ENCODE data around the gene ADCY4.
"Not testable (repeated sequence)": the region's sequence is repeated elsewhere in the genome, so short reads cannot be mapped to it uniquely, and the experiment has no call there.

Gene ADCY4

GRCh38 chr14:24356208-24356607 is 21.3 kb upstream of the ADCY4 start:
- TF ChIP-seq, protein P1, sequence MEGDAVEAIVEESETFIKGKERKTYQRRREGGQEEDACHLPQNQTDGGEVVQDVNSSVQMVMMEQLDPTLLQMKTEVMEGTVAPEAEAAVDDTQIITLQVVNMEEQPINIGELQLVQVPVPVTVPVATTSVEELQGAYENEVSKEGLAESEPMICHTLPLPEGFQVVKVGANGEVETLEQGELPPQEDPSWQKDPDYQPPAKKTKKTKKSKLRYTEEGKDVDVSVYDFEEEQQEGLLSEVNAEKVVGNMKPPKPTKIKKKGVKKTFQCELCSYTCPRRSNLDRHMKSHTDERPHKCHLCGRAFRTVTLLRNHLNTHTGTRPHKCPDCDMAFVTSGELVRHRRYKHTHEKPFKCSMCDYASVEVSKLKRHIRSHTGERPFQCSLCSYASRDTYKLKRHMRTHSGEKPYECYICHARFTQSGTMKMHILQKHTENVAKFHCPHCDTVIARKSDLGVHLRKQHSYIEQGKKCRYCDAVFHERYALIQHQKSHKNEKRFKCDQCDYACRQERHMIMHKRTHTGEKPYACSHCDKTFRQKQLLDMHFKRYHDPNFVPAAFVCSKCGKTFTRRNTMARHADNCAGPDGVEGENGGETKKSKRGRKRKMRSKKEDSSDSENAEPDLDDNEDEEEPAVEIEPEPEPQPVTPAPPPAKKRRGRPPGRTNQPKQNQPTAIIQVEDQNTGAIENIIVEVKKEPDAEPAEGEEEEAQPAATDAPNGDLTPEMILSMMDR (IDR thresholded peaks at IDR 0.05; ENCODE audit: low read depth, low read length), result no peak
- no peak for DNase-seq (ENCODE audit: extremely low read depth, low read depth)

GRCh38 chr14:24355009-24355408 is 20.1 kb upstream of the ADCY4 start:
- TF ChIP-seq, protein P1 (IDR thresholded peaks at IDR 0.05; ENCODE audit: low read depth, low read length), result no peak
- no peak for DNase-seq (ENCODE audit: extremely low read depth, low read depth)

DNA sequence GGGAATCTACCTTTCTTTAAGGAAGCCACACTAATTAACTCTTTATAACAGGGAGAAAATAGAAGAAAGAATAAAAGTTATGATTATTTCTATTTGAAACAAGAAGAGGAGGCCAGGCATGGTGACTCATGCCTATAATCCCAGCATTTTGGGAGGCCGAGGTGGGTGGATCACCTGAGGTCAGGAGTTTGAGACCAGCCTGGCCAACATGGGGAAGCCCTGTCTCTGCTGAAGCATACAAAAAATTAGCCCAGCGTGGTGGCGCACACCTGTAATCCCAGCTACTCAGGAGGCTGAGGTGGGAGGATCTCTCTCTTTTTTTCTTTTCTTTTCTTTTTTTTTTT is 19.6 kb upstream of the ADCY4 start:
- not testable (repeated sequence) for DNase-seq (ENCODE audit: extremely low read depth, low read depth)

DNA sequence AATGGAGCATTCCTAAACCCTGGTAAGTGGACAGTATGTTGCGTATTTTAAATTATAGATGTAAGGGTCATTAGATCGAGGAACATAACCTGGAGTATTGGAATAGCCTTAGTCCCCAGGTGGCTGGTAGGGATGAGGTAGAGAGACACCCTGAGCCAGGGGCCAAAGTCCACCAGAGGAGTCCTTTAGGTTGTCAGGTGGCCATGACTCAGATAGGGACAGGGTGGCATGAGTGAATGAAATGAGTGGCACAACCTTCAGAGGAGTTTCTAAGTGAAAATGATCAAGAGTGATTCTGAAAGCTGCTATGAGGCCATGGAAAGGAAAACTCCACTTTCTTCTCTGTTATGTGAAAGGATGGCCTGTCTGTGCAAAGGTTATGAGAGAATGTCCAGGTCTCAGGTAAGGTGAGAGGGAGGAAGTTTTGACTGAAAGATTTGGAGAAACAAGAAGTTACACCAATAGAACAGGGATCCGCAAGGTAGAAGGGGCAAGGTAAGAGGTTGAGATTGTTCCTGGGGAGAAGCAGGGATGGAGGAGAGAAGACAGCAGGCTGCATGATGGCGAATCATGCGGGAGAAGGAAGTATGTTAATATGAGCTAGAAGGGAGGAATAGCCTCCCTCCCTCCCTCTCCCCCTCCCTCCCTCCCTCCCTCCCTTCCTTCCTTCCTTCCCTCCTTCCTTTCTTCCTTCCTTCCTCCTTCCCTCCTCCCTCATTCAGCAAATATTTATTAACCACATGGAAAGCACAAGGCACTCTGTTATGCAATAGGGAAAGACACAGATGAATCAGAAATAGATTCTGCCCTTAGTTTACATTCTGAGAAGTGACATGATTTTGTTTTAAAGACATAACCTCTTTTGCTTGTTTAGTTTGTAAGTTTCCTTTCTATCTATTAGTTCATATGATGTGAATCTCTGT is 18.9 kb upstream of the ADCY4 start:
- DNase-seq (ENCODE audit: extremely low read depth, low read depth), result no peak
- TF ChIP-seq, protein P1 (IDR thresholded peaks at IDR 0.05; ENCODE audit: low read depth, low read length), result no peak

- TF ChIP-seq, protein P1 (IDR thresholded peaks at IDR 0.05; ENCODE audit: low read depth, low read length), result peak; percentile 15
- DNase-seq (ENCODE audit: extremely low read depth, low read depth), result no peak
Measured at GRCh38 chr14:24351517-24351916, 16.6 kb upstream of the ADCY4 start.

DNA sequence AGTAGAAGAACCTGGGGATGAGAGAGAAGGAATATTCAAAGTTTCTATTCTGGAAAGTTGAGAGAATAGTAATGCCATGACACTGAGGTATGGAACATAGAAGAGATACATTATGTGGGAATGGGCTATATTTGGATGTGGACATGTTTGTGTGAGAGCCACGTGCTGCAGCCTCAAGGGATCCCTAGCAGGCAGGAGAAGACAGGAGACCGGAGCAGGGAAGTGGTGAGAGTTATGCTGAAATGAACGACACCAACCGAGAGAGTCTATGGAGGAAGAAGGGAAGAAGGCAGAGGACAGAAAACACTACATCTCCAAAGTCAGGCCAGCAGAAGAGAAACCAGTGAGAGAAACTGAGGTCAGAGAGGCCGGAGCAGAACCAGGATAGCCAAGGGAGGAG is 14.9 kb upstream of the ADCY4 start:
- TF ChIP-seq, protein P1 (IDR thresholded peaks at IDR 0.05; ENCODE audit: low read depth, low read length), result no peak
- no peak for DNase-seq (ENCODE audit: extremely low read depth, low read depth)

- DNase-seq (ENCODE audit: extremely low read depth, low read depth), result no peak
Measured at GRCh38 chr14:24348186-24348585, 13.3 kb upstream of the ADCY4 start.

More at GRCh38 chr14:24348186-24348585, 13.3 kb upstream of the ADCY4 start:
- TF ChIP-seq, protein P1 (IDR thresholded peaks at IDR 0.05; ENCODE audit: low read depth, low read length), result no peak
